H1 (cell line): ENCODE measurements around the gene KLRD1. TPM values are rescaled to one million over a fixed set of nuclear protein-coding genes. Genes with fewer than 3 reads are reported as not detected.

Experiments used
- CTCF ChIA-PET: fragments of 300-600 bp; sonication (Branson Sonifier 250); formaldehyde crosslinking; loops from one replicate; lab custom pipeline; 2021; ENCODE audit not compliant: partially characterized antibody; lab: Charles Lee
- POLR2A ChIA-PET: fragments of 300-600 bp; sonication (Branson Sonifier 250); formaldehyde crosslinking; loops from one replicate; lab custom pipeline; 2021; ENCODE audit warnings: inconsistent platforms; ENCODE audit not compliant: partially characterized antibody; lab: Charles Lee
- DNase-seq, 2 experiments: peaks; one replicate each; pipeline versions ENCODE4 v3.0.0 to v3.0.0-alpha.2; 2010 to 2022; ENCODE audit warnings: low spot score in 2 of 2, low read depth in 1 of 2, mixed read lengths in 1 of 2
- FAIRE-seq: peaks from 2 replicates; lab custom pipeline; 2011; peaks lifted over from hg19 to GRCh38; lab: Jason Lieb, UNC
- H2AFZ ChIP-seq: 2 replicates; pipeline ENCODE4 v1.8.1; 2012; ENCODE audit warnings: low read length, inconsistent platforms
- H2AK5ac ChIP-seq: 2 replicates; pipeline ENCODE4 v1.6.1; 2013; ENCODE audit warnings: low read depth, low read length
- H2BK120ac ChIP-seq: replicated peaks from 2 replicates; pipeline ENCODE3; 2013; ENCODE audit warnings: low read depth, low read length, inconsistent platforms
- H2BK12ac ChIP-seq: 2 replicates; pipeline ENCODE4 v1.6.1; 2013; ENCODE audit warnings: low read depth, low read length
- H2BK15ac ChIP-seq: 2 replicates; pipeline ENCODE4 v1.6.1; 2013; ENCODE audit warnings: low read length
- H2BK20ac ChIP-seq: 2 replicates; pipeline ENCODE4 v1.6.1; 2013; ENCODE audit warnings: low read length
- H2BK5ac ChIP-seq: 2 replicates; pipeline ENCODE4 v1.6.1; 2013; ENCODE audit warnings: low read depth, low read length
- H3K14ac ChIP-seq: 2 replicates; pipeline ENCODE4 v1.6.1; 2013; ENCODE audit warnings: inconsistent platforms; ENCODE audit not compliant: insufficient read length
- H3K18ac ChIP-seq: 2 replicates; pipeline ENCODE4 v1.6.1; 2013; ENCODE audit warnings: low read length; ENCODE audit errors: extremely low read depth
- H3K23ac ChIP-seq: 2 replicates; pipeline ENCODE4 v1.6.1; 2013; ENCODE audit warnings: inconsistent platforms; ENCODE audit not compliant: insufficient read length
- H3K23me2 ChIP-seq: 2 replicates; pipeline ENCODE4 v1.6.1; 2013; ENCODE audit warnings: low read depth, low read length
- H3K27ac ChIP-seq: 2 replicates; pipeline ENCODE4 v1.6.1; 2011; ENCODE audit warnings: low read depth, low read length, inconsistent platforms
- H3K27me3 ChIP-seq, 4 experiments: replicated peaks in 1 of 4; 1 replicate in 1 of 4; 2 replicates in 3 of 4; pipeline versions ENCODE4 v1.6.1 to v1.8.1; 2011 to 2013; ENCODE audit warnings: low read length in 3 of 4, mild to moderate bottlenecking in 3 of 4, inconsistent platforms in 2 of 4, mixed read lengths in 2 of 4, moderate library complexity in 1 of 4; ENCODE audit not compliant: control insufficient read depth in 3 of 4, insufficient read depth in 3 of 4; ENCODE audit errors: extremely low read depth in 1 of 4
- H3K36me3 ChIP-seq, 4 experiments: 2 replicates each; pipeline versions ENCODE4 v1.6.1 to v1.8.1; 2011 to 2013; ENCODE audit warnings: mild to moderate bottlenecking in 4 of 4, low read length in 3 of 4, moderate library complexity in 2 of 4, control low read depth in 1 of 4, inconsistent platforms in 1 of 4; ENCODE audit not compliant: insufficient read depth in 4 of 4, control insufficient read depth in 2 of 4
- H3K4ac ChIP-seq: replicated peaks from 2 replicates; pipeline ENCODE3; 2013; ENCODE audit warnings: low read length, low read depth, mixed read lengths, inconsistent platforms; ENCODE audit not compliant: insufficient read length
- H3K4me1 ChIP-seq, 4 experiments: replicated peaks in 1 of 4; 1 replicate in 1 of 4; 2 replicates in 3 of 4; pipeline versions ENCODE4 v1.6.1 to v1.8.1; 2011 to 2013; ENCODE audit warnings: low read length in 3 of 4, inconsistent platforms in 2 of 4, mixed read lengths in 1 of 4; ENCODE audit not compliant: insufficient read depth in 4 of 4, control insufficient read depth in 3 of 4
- H3K4me2 ChIP-seq, 2 experiments: 2 replicates each; pipeline versions ENCODE4 v1.6.1 to v1.8.1; 2011 to 2013; ENCODE audit warnings: low read depth in 2 of 2, low read length in 2 of 2, control low read depth in 1 of 2, inconsistent platforms in 1 of 2, mild to moderate bottlenecking in 1 of 2; ENCODE audit not compliant: insufficient read depth in 1 of 2
- H3K4me3 ChIP-seq, 4 experiments: fragments of 200-600, 300-600 bp in 1 of 4; sonication (generic), shearing (Covaris generic), sonication (Bioruptor Twin) in 1 of 4; 2 replicates each; pipeline versions ENCODE4 v1.5.1 to v1.8.1; 2011 to 2016; ENCODE audit warnings: low read length in 4 of 4, low read depth in 3 of 4, control low read depth in 2 of 4, inconsistent platforms in 2 of 4, mild to moderate bottlenecking in 2 of 4, mixed read lengths in 1 of 4, moderate library complexity in 1 of 4; ENCODE audit not compliant: insufficient read depth in 2 of 4; ENCODE audit errors: extremely low read depth in 1 of 4
- H3K56ac ChIP-seq: replicated peaks from 2 replicates; pipeline ENCODE3; 2013; ENCODE audit warnings: low read depth, mild to moderate bottlenecking, mixed read lengths, low read length, inconsistent platforms; ENCODE audit not compliant: insufficient read length
- H3K79me1 ChIP-seq: 2 replicates; pipeline ENCODE4 v1.6.1; 2013; ENCODE audit warnings: low read depth, low read length, control low read depth
- H3K79me2 ChIP-seq, 2 experiments: 2 replicates each; pipeline versions ENCODE4 v1.6.1 to v1.8.1; 2012 to 2013; ENCODE audit warnings: low read length in 2 of 2, mild to moderate bottlenecking in 2 of 2, inconsistent platforms in 1 of 2; ENCODE audit not compliant: insufficient read depth in 2 of 2, control insufficient read depth in 1 of 2
- H3K9ac ChIP-seq, 4 experiments: replicated peaks in 1 of 4; 1 replicate in 1 of 4; 2 replicates in 3 of 4; pipeline versions ENCODE4 v1.6.1 to v1.8.1; 2011 to 2013; ENCODE audit warnings: low read depth in 3 of 4, low read length in 3 of 4, control low read depth in 2 of 4, mild to moderate bottlenecking in 2 of 4, moderate library complexity in 2 of 4, inconsistent platforms in 1 of 4; ENCODE audit errors: extremely low read depth in 1 of 4
- H3K9me3 ChIP-seq, 2 experiments: 2 replicates each; pipeline versions ENCODE4 v1.6.1 to v1.8.1; 2012 to 2013; ENCODE audit warnings: mild to moderate bottlenecking in 2 of 2, moderate library complexity in 2 of 2, control low read depth in 1 of 2, inconsistent platforms in 1 of 2, low read depth in 1 of 2, low read length in 1 of 2, mixed read lengths in 1 of 2; ENCODE audit not compliant: insufficient read depth in 2 of 2
- H4K20me1 ChIP-seq, 2 experiments: replicated peaks in 1 of 2; 2 replicates each; pipeline versions ENCODE3 to v1.8.1; 2011 to 2013; ENCODE audit warnings: inconsistent platforms in 2 of 2, low read length in 2 of 2, mild to moderate bottlenecking in 1 of 2; ENCODE audit not compliant: insufficient read depth in 2 of 2, control insufficient read depth in 1 of 2
- H4K5ac ChIP-seq: 2 replicates; pipeline ENCODE4 v1.6.1; 2013; ENCODE audit warnings: low read length, low read depth, mixed read lengths, inconsistent platforms; ENCODE audit not compliant: insufficient read length
- H4K8ac ChIP-seq: 2 replicates; pipeline ENCODE4 v1.8.0; 2013; ENCODE audit warnings: mild to moderate bottlenecking, moderate library complexity, low read length, inconsistent platforms; ENCODE audit not compliant: insufficient read depth; ENCODE audit errors: extremely low read depth
- H4K91ac ChIP-seq: replicated peaks from 2 replicates; pipeline ENCODE3; 2013; ENCODE audit warnings: low read length, mixed read lengths, inconsistent platforms; ENCODE audit not compliant: insufficient read length
- E2F6 ChIP-seq: IDR thresholded peaks from 2 replicates; pipeline ENCODE4 v1.6.1; 2012; ENCODE audit warnings: inconsistent platforms
- EZH2 ChIP-seq: fragments of 200-600 bp; sonication (generic); IDR thresholded peaks from 2 replicates; pipeline ENCODE4 v1.7.1; 2012; ENCODE audit warnings: low read depth, mild to moderate bottlenecking, moderate library complexity, low read length, inconsistent platforms; ENCODE audit not compliant: severe bottlenecking
- MAX ChIP-seq: IDR thresholded peaks from 2 replicates; pipeline ENCODE4 v1.6.1; 2012; ENCODE audit warnings: inconsistent platforms
- SIRT6 ChIP-seq: IDR thresholded peaks from one replicate; pipeline ENCODE4 v1.7.1; 2012; ENCODE audit warnings: low read length, inconsistent platforms
- TAF1 ChIP-seq: IDR thresholded peaks from 2 replicates; pipeline ENCODE4 v1.6.1; 2011; ENCODE audit warnings: mild to moderate bottlenecking, low read depth, low read length
- TBP ChIP-seq: IDR thresholded peaks from 2 replicates; pipeline ENCODE4 v1.6.1; 2011; ENCODE audit warnings: low read depth, low read length, improper control_type of control experiment
- YY1 ChIP-seq: IDR thresholded peaks from 2 replicates; pipeline ENCODE4 v1.6.1; 2011; ENCODE audit warnings: low read depth, mild to moderate bottlenecking, low read length
- WGBS, 2 experiments: shearing (Covaris generic) in 1 of 2; methylation state at CpG; one replicate each; pipeline versions ENCODE4 v1.1.6 to v1.1.7; 2013 to 2015; ENCODE audit warnings: low lambda C conversion rate in 2 of 2, mixed read lengths in 2 of 2, inconsistent platforms in 1 of 2, low coverage in 1 of 2, missing lambda C conversion rate in 1 of 2; ENCODE audit not compliant: insufficient replicate concordance in 2 of 2, insufficient coverage in 1 of 2, insufficient read length in 1 of 2; ENCODE audit errors: extremely low coverage in 1 of 2, missing lambda C conversion rate in 1 of 2; 5-methylcytosine and 5-hydroxymethylcytosine counted together
- polyA plus RNA-seq, 7 experiments: library from polyadenylated mRNA; depleted of rRNA in 3 of 7; stranded (reverse) in 5 of 7; unstranded in 2 of 7; fragments of >200 nt in 5 of 7; fragments of 200-250 nt in 2 of 7; gene quantifications; 1 replicate in 5 of 7; 2 replicates in 1 of 7; 4 replicates in 1 of 7; pipeline versions ENCODE4 v1.2.1 to v1.2.3, GENCODE V29; 2011 to 2013; ENCODE audit warnings: missing spikeins in 2 of 7, mixed read lengths in 2 of 7
- total RNA-seq: library from RNA; stranded (reverse); fragmentation: NEBNext Ultra II Directional; extraction: Animal tissue kit (Norgen Biotek cat#: 25700); gene quantifications from 2 replicates; pipeline ENCODE4 v1.2.1, GENCODE V29; 2021

KLRD1 gene
- total and polyA plus RNA-seq, 2 of the 8 experiments (the other 6 are each of a cell fraction or from before 2014, with no cell fraction given): under 0.01 to 0.06 TPM

GRCh38 chr12:10361084-10361483 lies 53.4 kb downstream of the KLRD1 start:
- Histone ChIP-seq H3K18ac (no peak overlapping the region), H4K5ac (no peak overlapping the region), H3K79me1 (no peaks in the 10 kb centered on the region), H3K4me2 (no peak overlapping the region; a peak in 1 of 4 replicates), H3K4me3 (no peak overlapping the region; a peak in 1 of 8 replicates), H3K4ac (no peak overlapping the region), H2BK120ac (no peak overlapping the region), H2BK5ac (no peak overlapping the region), H3K4me1 (peaks cover 12 to 30% (median 17%) of the 10 kb centered on the region in 4 experiments; a peak in 6 of 7 replicates), H2AK5ac (no peak overlapping the region), H3K9ac (no peak overlapping the region), H3K56ac (no peak overlapping the region), H2BK20ac (no peak overlapping the region), H3K79me2 (no peaks in the 10 kb centered on the region), H2AFZ (no peak overlapping the region), H3K27me3 (no peaks in the 10 kb centered on the region), H2BK12ac (no peak overlapping the region; the same call in 1 of the 2 replicates), H3K36me3 (no peaks in the 10 kb centered on the region), H3K23ac (no peak overlapping the region), H3K9me3 (no peaks in the 10 kb centered on the region; a peak in 1 of 4 replicates), H4K20me1 (no peaks in the 10 kb centered on the region), H3K14ac (no peak overlapping the region), H3K27ac (no peak overlapping the region), H2BK15ac (no peak overlapping the region), H3K23me2 (peaks cover 5% of the 10 kb centered on the region), H4K91ac (no peak overlapping the region), H4K8ac (no peak overlapping the region)
- WGBS, 2 experiments: 75% methylated on average over 4 of the region's 4 CpGs; no CpG with 5 or more reads in 1 of the 2 experiments
- CTCF ChIA-PET: no interaction called here
- peak in 1 of 2 experiments; percentile 29 for DNase-seq
- no peak for FAIRE-seq
- TF ChIP-seq YY1: peak; percentile 87
- peak; percentile 84 for TF ChIP-seq MAX
- 0 out of 2 replicates have a peak, but pooled peaks have one; percentile 26 for TF ChIP-seq TAF1
- TF ChIP-seq TBP: 0 out of 2 replicates have a peak, but pooled peaks have one; percentile 11
- no peak for TF ChIP-seq SIRT6
- no peak for TF ChIP-seq EZH2
- peak; percentile 73; the same call in 1 of the 2 replicates for TF ChIP-seq E2F6
- POLR2A ChIA-PET: interaction anchor here (1.3 to 1.6 kb wide), 2 partner anchors 9 to 50 kb away, joined by 3 read pairs; no protein-coding TSS in a partner anchor
